ENCODE data around the gene GCNT4.

The GCNT4 gene

DNA sequence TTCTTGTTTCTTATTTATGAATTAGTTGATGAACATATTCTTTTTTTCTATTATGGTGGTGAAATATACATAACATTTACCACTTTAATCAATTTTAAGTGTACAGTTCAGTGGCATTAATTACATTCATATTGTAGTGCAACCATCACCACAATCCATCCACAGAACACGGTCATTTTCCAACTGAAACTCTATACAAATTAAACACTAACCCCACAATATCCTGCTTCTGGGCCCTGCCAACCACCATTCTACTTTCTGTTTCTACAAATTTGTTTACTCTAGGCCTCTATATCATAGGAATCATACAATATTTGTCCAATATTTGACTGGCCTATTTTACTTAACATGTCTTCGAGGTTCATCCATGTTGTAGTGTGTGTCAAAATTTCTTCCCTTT, 7.3 kb downstream of the GCNT4 start:
- no peak for DNase-seq (ENCODE audit: low read depth)
- TF ChIP-seq CTCF (IDR thresholded peaks at IDR 0.05; ENCODE audit: low read length, missing control alignments), result no peak
- H3K4me3 ChIP-seq (replicated peaks; ENCODE audit: low read depth, low read length), result no peak overlapping the region

- no peak for DNase-seq (ENCODE audit: low read depth)
- TF ChIP-seq CTCF (IDR thresholded peaks at IDR 0.05; ENCODE audit: low read length, missing control alignments), result no peak
- no peak overlapping the region for H3K4me3 ChIP-seq (replicated peaks; ENCODE audit: low read depth, low read length)
These were observed 8.0 kb downstream of the GCNT4 start for GRCh38 chr5:75044406-75044805.

- no peak overlapping the region for H3K4me3 ChIP-seq (replicated peaks; ENCODE audit: low read depth, low read length)
- TF ChIP-seq CTCF (IDR thresholded peaks at IDR 0.05; ENCODE audit: low read length, missing control alignments), result no peak
- no peak for DNase-seq (ENCODE audit: low read depth)
These were observed 8.6 kb downstream of the GCNT4 start for GRCh38 chr5:75043633-75044264.

DNA sequence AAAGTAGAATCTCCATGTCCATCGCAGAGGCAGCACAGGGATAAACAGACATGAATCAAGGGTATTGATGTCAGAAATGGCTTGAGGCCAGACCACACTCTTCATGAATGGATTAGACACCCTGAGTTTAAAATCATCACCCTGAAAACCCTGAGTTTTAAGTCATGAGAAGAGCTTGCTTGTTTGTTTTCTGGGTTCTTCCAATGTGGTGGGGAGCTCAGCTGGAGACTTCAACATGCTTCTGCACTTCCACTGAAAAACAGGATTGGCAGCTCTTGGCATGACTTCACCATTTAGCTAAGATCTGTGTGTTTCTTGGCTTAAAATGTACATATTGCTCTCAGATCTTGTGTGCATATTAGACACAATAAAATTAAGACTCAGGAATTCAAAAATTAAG, 9.8 kb downstream of the GCNT4 start:
- TF ChIP-seq CTCF (IDR thresholded peaks at IDR 0.05; ENCODE audit: low read length, missing control alignments), result no peak
- H3K4me3 ChIP-seq (replicated peaks; ENCODE audit: low read depth, low read length), result no peak overlapping the region
- DNase-seq (ENCODE audit: low read depth), result no peak

DNA sequence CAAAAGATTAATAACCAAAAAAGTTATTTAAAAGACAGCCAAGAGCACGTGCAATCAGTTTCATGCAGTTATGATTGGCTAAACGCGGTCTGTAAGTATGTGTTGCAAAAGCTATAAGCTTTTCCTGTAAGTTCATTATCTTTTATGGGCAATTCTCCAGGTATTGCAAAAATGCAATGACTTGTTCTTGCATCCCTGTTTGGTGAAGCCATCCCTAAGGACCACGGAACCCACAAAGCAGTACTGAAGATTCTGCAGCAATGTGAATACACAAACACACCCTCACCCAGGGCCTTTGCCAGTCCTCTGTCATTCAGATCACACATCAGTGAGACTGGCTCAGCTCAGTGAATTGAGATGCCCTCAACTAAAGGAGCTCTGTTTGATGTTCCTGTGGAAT, 11.4 kb downstream of the GCNT4 start:
- no peak overlapping the region for H3K4me3 ChIP-seq (replicated peaks; ENCODE audit: low read depth, low read length)
- no peak for TF ChIP-seq CTCF (IDR thresholded peaks at IDR 0.05; ENCODE audit: low read length, missing control alignments)
- peak; percentile 72 for DNase-seq (ENCODE audit: low read depth)

DNA sequence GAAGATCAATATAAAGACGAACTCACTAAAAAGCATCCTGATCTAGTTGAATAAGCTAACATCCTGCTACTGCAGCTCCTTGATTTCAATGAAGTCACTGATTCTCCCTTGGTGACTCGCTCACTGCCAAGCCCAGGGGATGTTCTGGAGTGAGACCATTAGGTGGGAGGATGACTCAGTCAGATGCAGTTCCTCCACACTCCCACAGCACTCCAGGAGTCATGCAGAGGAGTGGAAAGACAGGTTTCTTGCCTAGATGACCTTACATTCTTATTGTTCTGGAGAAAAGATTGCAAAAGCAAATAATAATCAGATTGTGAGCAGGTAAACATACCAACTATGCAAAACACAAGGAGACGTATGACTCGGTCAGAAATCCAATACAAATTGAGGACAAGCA, 15.3 kb downstream of the GCNT4 start:
- DNase-seq (ENCODE audit: low read depth), result peak; percentile 61

More for the DNA sequence above, 15.3 kb downstream of the GCNT4 start:
- H3K4me3 ChIP-seq (replicated peaks; ENCODE audit: low read depth, low read length), result no peak overlapping the region
- no peak for TF ChIP-seq CTCF (IDR thresholded peaks at IDR 0.05; ENCODE audit: low read length, missing control alignments)

All from fibroblast of pulmonary artery (primary cell).